Adrenal gland (tissue), 12 donors: Measurements from ENCODE around the gene ARHGEF10L. TPM values are rescaled to one million over a fixed set of nuclear protein-coding genes. Genes with fewer than 3 reads are reported as not detected.

ENCODE experiments used
- DNase-seq, 7 donors: peaks; one replicate each; pipeline ENCODE4 v3.0.0-alpha.2; 2019 to 2020
- H3K27ac ChIP-seq, 5 donors: fragments of 200-600 bp; sonication (generic) in 4 of 5; 1 replicate in 3 of 5; 2 replicates in 2 of 5; pipeline versions ENCODE4 v1.5.1 to v1.8.0; 2016 to 2020; ENCODE audit warnings: mild to moderate bottlenecking in 1 of 5
- H3K27me3 ChIP-seq: fragments of 200-600 bp; 2 replicates; pipeline ENCODE4 v1.8.0; 2021
- H3K36me3 ChIP-seq, 2 donors: fragments of 200-600 bp; replicated peaks in 1 of 2; 1 replicate in 1 of 2; 2 replicates in 1 of 2; pipeline versions ENCODE4 v1.5.1 to v1.8.0; 2018 to 2022
- H3K4me1 ChIP-seq, 2 donors: fragments of 200-600 bp; replicated peaks in 1 of 2; 1 replicate in 1 of 2; 2 replicates in 1 of 2; pipeline versions ENCODE4 v1.5.1 to v1.8.0; 2018 to 2021
- H3K4me3 ChIP-seq, 4 donors: fragments of 200-600 bp; sonication (generic) in 3 of 4; one replicate each; pipeline ENCODE4 v1.5.1; 2016 to 2018
- H3K9me3 ChIP-seq, 3 donors: fragments of 200-600 bp; sonication (generic) in 1 of 3; replicated peaks in 1 of 3; 1 replicate in 2 of 3; 2 replicates in 1 of 3; pipeline versions ENCODE4 v1.5.1 to v1.8.0; 2016 to 2021
- CTCF ChIP-seq, 6 experiments: fragments of 450-650 bp in 4 of 6; fragments of 200-600 bp in 2 of 6; sonication (generic) in 1 of 6; IDR thresholded peaks; 1 replicate in 5 of 6; 2 replicates in 1 of 6; pipeline versions ENCODE4 v1.5.1 to v1.8.0; 2016 to 2021; ENCODE audit warnings: antibody characterized with exemption in 6 of 6, mild to moderate bottlenecking in 2 of 6, moderate library complexity in 1 of 6
- POLR2A ChIP-seq, 2 donors: fragments of 450-650 bp; IDR thresholded peaks; one replicate each; pipeline ENCODE4 v1.6.1; 2017; ENCODE audit warnings: antibody characterized with exemption in 2 of 2, mild to moderate bottlenecking in 2 of 2, moderate library complexity in 1 of 2
- WGBS, 4 donors: extraction: QIAGEN DNeasy Blood & Tissue Kit in 2 of 4; methylation state at CpG; one replicate each; pipeline versions ENCODE4 v1.1.5 to v1.1.7; 2013 to 2017; 5-methylcytosine and 5-hydroxymethylcytosine counted together
- intact Hi-C, 2 donors: fragments of 100-400 bp; cut with DNase I; formaldehyde crosslinking; loops; one replicate each; pipeline versions ENCODE4 v1.14.1 to v1.15.0; 2022 to 2023
- polyA plus RNA-seq, 3 donors: library from polyadenylated mRNA; stranded (reverse); fragments of 200-250 nt in 2 of 3; fragments of 350-450 nt in 1 of 3; fragmentation: Illumina TruSeq in 1 of 3; extraction: RNeasy Lipid Tissue Mini Kit (QIAGEN cat#74804) in 1 of 3; gene quantifications; one replicate each; pipeline ENCODE4 v1.2.3, GENCODE V29; 2013 to 2014
- total RNA-seq, 9 donors: library from RNA; depleted of rRNA in 4 of 9; stranded (reverse); fragments of >200 nt in 4 of 9; fragments of 120-200 nt in 1 of 9; fragmentation: NEBNext Ultra II Directional in 1 of 9; extraction: Animal tissue kit (Norgen Biotek cat#: 25700) in 1 of 9; gene quantifications; one replicate each; pipeline versions ENCODE4 v1.1.0 to v1.2.4, GENCODE V29; 2013 to 2023
- donor health status: healthy with polysubstance abuse.
- donor health status: Bipolar disorder and iron deficiency.
- donor health status: DM: yes; HTN: yes; CAD: no.
- donor health status: DM: no; HTN: no; CAD: no.
- donor health status: DM: no; HTN: no; CAD: no.
- donor health status: DM: yes; HTN: yes; CAD: no.

The ARHGEF10L gene
- total and polyA plus RNA-seq, 12 donors = 1.7 to 54.9 (median 30.1) TPM

DNA sequence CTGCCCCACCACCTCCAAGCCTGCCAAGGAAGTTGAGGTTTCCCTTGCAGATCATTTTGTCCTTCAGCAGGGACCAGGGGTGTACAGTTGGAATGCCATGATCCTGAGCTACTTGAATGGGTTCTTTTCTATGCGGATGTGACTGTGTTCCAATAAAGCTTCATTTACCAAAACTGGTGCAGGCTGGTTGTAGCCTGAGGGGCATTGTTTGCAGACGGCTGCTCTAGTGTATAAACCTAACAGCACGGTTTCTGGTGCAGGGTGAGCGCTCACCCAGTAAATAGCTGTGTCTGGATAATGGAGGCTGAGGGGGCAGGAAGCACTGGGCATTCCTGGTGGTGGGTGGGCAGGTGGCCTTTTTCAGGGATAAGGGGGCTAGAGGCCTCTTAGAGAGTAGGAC, 142.9 kb downstream of the ARHGEF10L start:
- Histone ChIP-seq H3K9me3 (no peaks in the 10 kb centered on the region), H3K36me3 (peaks cover 0 to 6% of the 10 kb centered on the region in 2 donors), H3K27me3 (no peaks in the 10 kb centered on the region), H3K27ac (no peak overlapping the region), H3K4me1 (no peaks in the 10 kb centered on the region), H3K4me3 (no peak overlapping the region)
- WGBS, 4 donors = 86 to 100% (median 91%) methylated on average over 4 of the region's 4 CpGs
- intact Hi-C loops = no loop called here
- no peak for DNase-seq
- no peak for TF ChIP-seq POLR2A (IDR thresholded peaks at IDR 0.05)
- TF ChIP-seq CTCF (IDR thresholded peaks at IDR 0.05) = no peak

- 82 to 96% (median 90%) methylated on average over 11 of the region's 11 CpGs for WGBS, 4 donors
- intact Hi-C loops = no loop called here
Measured at GRCh38 chr1:17683598-17683997, 144.1 kb downstream of the ARHGEF10L start.

GRCh38 chr1:17684810-17685209, 145.3 kb downstream of the ARHGEF10L start:
- no peak for DNase-seq
- TF ChIP-seq POLR2A (IDR thresholded peaks at IDR 0.05) (no peak), CTCF (IDR thresholded peaks at IDR 0.05) (no peak)
- Histone ChIP-seq H3K9me3 (no peaks in the 10 kb centered on the region), H3K4me1 (no peaks in the 10 kb centered on the region), H3K4me3 (no peak overlapping the region), H3K27me3 (no peaks in the 10 kb centered on the region), H3K27ac (no peak overlapping the region), H3K36me3 (peaks cover 0 to 20% of the 10 kb centered on the region in 2 donors)
- 81 to 97% (median 90%) methylated on average over 3 to 8 of the region's 8 CpGs for WGBS, 4 donors
- intact Hi-C loops = no loop called here

More at GRCh38 chr1:17683598-17683997, 144.1 kb downstream of the ARHGEF10L start:
- peaks cover 0 to 15% of the 10 kb centered on the region in 2 donors for H3K36me3 ChIP-seq
- no peaks in the 10 kb centered on the region for H3K4me1 ChIP-seq
- H3K4me3 ChIP-seq = no peak overlapping the region
- H3K9me3 ChIP-seq = no peaks in the 10 kb centered on the region
- no peak for DNase-seq
- TF ChIP-seq POLR2A (IDR thresholded peaks at IDR 0.05) (no peak), CTCF (IDR thresholded peaks at IDR 0.05) (no peak)
- no peaks in the 10 kb centered on the region for H3K27me3 ChIP-seq
- H3K27ac ChIP-seq = no peak overlapping the region

DNA sequence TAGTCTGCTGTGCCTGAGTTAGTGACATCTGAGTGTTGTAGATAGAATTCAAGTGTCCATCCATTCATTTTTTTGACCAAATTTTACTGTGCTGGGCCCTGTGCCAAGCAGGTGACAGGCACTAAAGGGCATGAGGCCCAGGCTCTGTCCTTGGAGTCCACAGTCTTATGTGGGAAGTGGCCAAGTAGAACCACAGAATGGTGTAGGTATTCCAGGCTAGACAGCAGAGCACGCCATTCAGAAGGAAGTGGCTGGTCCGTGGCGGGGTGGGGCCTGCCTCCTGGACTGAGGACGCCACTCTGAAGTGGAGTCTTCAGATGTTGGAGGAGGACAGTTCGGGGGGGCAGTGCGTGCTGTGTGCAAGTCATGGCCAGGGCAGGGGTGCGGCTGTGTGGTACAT, 146.8 kb downstream of the ARHGEF10L start:
- WGBS, 4 donors = 53 to 67% (median 59%) methylated on average over 4 to 7 of the region's 7 CpGs
- Histone ChIP-seq H3K4me1 (no peaks in the 10 kb centered on the region), H3K27me3 (no peaks in the 10 kb centered on the region), H3K27ac (no peak overlapping the region), H3K4me3 (no peak overlapping the region), H3K36me3 (peaks cover 0 to 20% of the 10 kb centered on the region in 2 donors), H3K9me3 (no peaks in the 10 kb centered on the region)
- DNase-seq = peak; percentile 41 to 73 (median 48)
- TF ChIP-seq CTCF (IDR thresholded peaks at IDR 0.05) (no peak), POLR2A (IDR thresholded peaks at IDR 0.05) (no peak)
- intact Hi-C loops = no loop called here
